ENCODE data around the gene VWA7.

GRCh38 chr6:31733734-31734133, 43.4 kb downstream of the VWA7 start:
- no peak for TF ChIP-seq CTCF (IDR thresholded peaks at IDR 0.05)
- TF ChIP-seq ZFX (IDR thresholded peaks at IDR 0.05; ENCODE audit: borderline replicate concordance) = no peak

Measured in 22Rv1 (cell line).